Endodermal cell (in vitro differentiated cells): ENCODE data around the gene TUG1. TPM values are rescaled to one million over a fixed set of nuclear protein-coding genes. Genes with fewer than 3 reads are reported as not detected.

ENCODE experiments used
- DNase-seq: peaks from one replicate; pipeline ENCODE4 v3.0.0-alpha.2; 2017
- H3K27ac ChIP-seq: 2 replicates; pipeline ENCODE4 v1.5.1; 2013; ENCODE audit warnings: mild to moderate bottlenecking, low read depth, low read length, moderate library complexity
- H3K27me3 ChIP-seq: 2 replicates; pipeline ENCODE4 v1.6.1; 2013; ENCODE audit warnings: mild to moderate bottlenecking, low read length, moderate library complexity; ENCODE audit not compliant: insufficient read depth, control insufficient read depth, poor library complexity, severe bottlenecking
- H3K36me3 ChIP-seq: 2 replicates; pipeline ENCODE4 v1.7.0; 2013; ENCODE audit warnings: mild to moderate bottlenecking, low read length, moderate library complexity; ENCODE audit not compliant: control insufficient read depth, insufficient read depth
- H3K4me1 ChIP-seq: one replicate; pipeline ENCODE4 v1.7.0; 2013; ENCODE audit warnings: low read length; ENCODE audit not compliant: control insufficient read depth, insufficient read depth
- H3K4me3 ChIP-seq: 2 replicates; pipeline ENCODE4 v1.5.1; 2013; ENCODE audit warnings: mild to moderate bottlenecking, low read length, moderate library complexity
- H3K9ac ChIP-seq: 2 replicates; pipeline ENCODE4 v1.6.1; 2013; ENCODE audit warnings: mild to moderate bottlenecking, low read length, moderate library complexity; ENCODE audit not compliant: poor library complexity, severe bottlenecking; ENCODE audit errors: extremely low read depth
- H3K9me3 ChIP-seq: 2 replicates; pipeline ENCODE4 v1.6.1; 2013; ENCODE audit warnings: mild to moderate bottlenecking, low read length, moderate library complexity; ENCODE audit not compliant: control insufficient read depth
- H3K27ac Mint-ChIP-seq: 2 replicates; pipeline ENCODE4 v1.8.0; 2020; ENCODE audit warnings: mixed read lengths
- H3K27me3 Mint-ChIP-seq: 2 replicates; pipeline ENCODE4 v1.8.0; 2021; ENCODE audit warnings: mild to moderate bottlenecking, mixed read lengths; ENCODE audit not compliant: insufficient read depth
- H3K36me3 Mint-ChIP-seq: 2 replicates; pipeline ENCODE4 v1.8.0; 2020; ENCODE audit warnings: low read depth, mixed read lengths
- H3K4me1 Mint-ChIP-seq: 2 replicates; pipeline ENCODE4 v1.8.0; 2020; ENCODE audit warnings: mixed read lengths
- H3K4me3 Mint-ChIP-seq: 2 replicates; pipeline ENCODE4 v1.8.0; 2020; ENCODE audit warnings: mild to moderate bottlenecking, moderate library complexity, mixed read lengths
- H3K9me3 Mint-ChIP-seq: 2 replicates; pipeline ENCODE4 v1.8.0; 2020; ENCODE audit warnings: mild to moderate bottlenecking, mixed read lengths
- CTCF ChIP-seq: fragments of 200-600 bp; sonication (generic); conservative IDR thresholded peaks from 2 replicates; pipeline ENCODE4 v1.5.0; 2021; ENCODE audit warnings: antibody characterized with exemption, mild to moderate bottlenecking
- WGBS, 2 experiments: methylation state at CpG; one replicate each; pipeline versions ENCODE4 v1.1.5 to v1.1.7; 2013; ENCODE audit warnings: missing lambda C conversion rate in 2 of 2, mixed read lengths in 1 of 2; ENCODE audit not compliant: insufficient coverage in 1 of 2, insufficient read length in 1 of 2; 5-methylcytosine and 5-hydroxymethylcytosine counted together
- total RNA-seq, 2 donors: library from RNA; stranded (reverse); fragmentation: NEBNext Ultra II Directional in 1 of 2; extraction: Animal tissue kit (Norgen Biotek cat#: 25700) in 1 of 2; gene quantifications; 2 replicates in 1 of 2; 3 replicates in 1 of 2; pipeline ENCODE4 v1.2.1, GENCODE V29; 2021

TUG1 gene
- total RNA-seq, 2 donors from 2014 or later = 113 to 123 TPM

- Mint-ChIP-seq H3K4me3 (no peak overlapping the region), H3K4me1 (no peaks in the 10 kb centered on the region), H3K27me3 (no peaks in the 10 kb centered on the region), H3K27ac (no peak overlapping the region), H3K9me3 (no peaks in the 10 kb centered on the region), H3K36me3 (peaks cover 82% of the 10 kb centered on the region)
- Histone ChIP-seq H3K36me3 (peaks cover 97% of the 10 kb centered on the region), H3K27me3 (no peaks in the 10 kb centered on the region), H3K4me3 (no peak overlapping the region), H3K4me1 (no peaks in the 10 kb centered on the region), H3K9me3 (no peaks in the 10 kb centered on the region), H3K27ac (no peak overlapping the region), H3K9ac (no peak overlapping the region)
- no peak for TF ChIP-seq CTCF
- 95 to 96% methylated on average over 5 to 7 of the region's 7 CpGs for WGBS, 2 experiments
- no peak for DNase-seq
Measured at GRCh38 chr22:30940685-30941362, 28.2 kb upstream of the TUG1 start.

GRCh38 chr22:30941363-30941740 lies 27.7 kb upstream of the TUG1 start:
- no peaks in the 10 kb centered on the region for H3K27me3 Mint-ChIP-seq
- Histone ChIP-seq H3K27ac (no peak overlapping the region), H3K4me3 (no peak overlapping the region), H3K9ac (no peak overlapping the region), H3K4me1 (no peaks in the 10 kb centered on the region), H3K36me3 (peaks cover 97% of the 10 kb centered on the region), H3K27me3 (no peaks in the 10 kb centered on the region), H3K9me3 (no peaks in the 10 kb centered on the region)
- H3K27ac Mint-ChIP-seq = no peak overlapping the region
- H3K4me3 Mint-ChIP-seq = no peak overlapping the region
- no peak for TF ChIP-seq CTCF
- no peak for DNase-seq
- H3K9me3 Mint-ChIP-seq = no peaks in the 10 kb centered on the region
- H3K4me1 Mint-ChIP-seq = no peaks in the 10 kb centered on the region
- peaks cover 82% of the 10 kb centered on the region for H3K36me3 Mint-ChIP-seq
- 93 to 94% methylated on average over 6 to 11 of the region's 11 CpGs for WGBS, 2 experiments

- H3K4me3 Mint-ChIP-seq = no peak overlapping the region
- no peaks in the 10 kb centered on the region for H3K9me3 Mint-ChIP-seq
- H3K27me3 Mint-ChIP-seq = no peaks in the 10 kb centered on the region
- H3K4me1 Mint-ChIP-seq = peaks cover 4% of the 10 kb centered on the region
- peaks cover 7% of the 10 kb centered on the region for H3K4me1 ChIP-seq
- H3K36me3 ChIP-seq = peaks cover 95% of the 10 kb centered on the region
- no peak for DNase-seq
- no peak overlapping the region for H3K4me3 ChIP-seq
- H3K27me3 ChIP-seq = no peaks in the 10 kb centered on the region
- no peak overlapping the region for H3K27ac ChIP-seq
- TF ChIP-seq CTCF = no peak
- H3K27ac Mint-ChIP-seq = no peak overlapping the region
- H3K9me3 ChIP-seq = no peaks in the 10 kb centered on the region
- WGBS, 2 experiments = 86 to 97% methylated on average over 1 to 3 of the region's 3 CpGs
- H3K9ac ChIP-seq = no peak overlapping the region
- peaks cover 72% of the 10 kb centered on the region for H3K36me3 Mint-ChIP-seq
Measured at GRCh38 chr22:30943368-30943767, 25.7 kb upstream of the TUG1 start.
